Hematopoietic multipotent progenitor cell treated with erythropoietin and hydrocortisone succinate and interleukin-3 and kit ligand, for 17 days (in vitro differentiated cells): ENCODE results near the gene FAAP100.

Source experiments
- DNase-seq: peaks from one replicate; pipeline ENCODE4 v3.0.0-alpha.2; 2015; ENCODE audit warnings: low spot score

Gene FAAP100

GRCh38 chr17:81553018-81553615 is 964 bp upstream of the FAAP100 start:
- peak; percentile 10 for DNase-seq

DNA sequence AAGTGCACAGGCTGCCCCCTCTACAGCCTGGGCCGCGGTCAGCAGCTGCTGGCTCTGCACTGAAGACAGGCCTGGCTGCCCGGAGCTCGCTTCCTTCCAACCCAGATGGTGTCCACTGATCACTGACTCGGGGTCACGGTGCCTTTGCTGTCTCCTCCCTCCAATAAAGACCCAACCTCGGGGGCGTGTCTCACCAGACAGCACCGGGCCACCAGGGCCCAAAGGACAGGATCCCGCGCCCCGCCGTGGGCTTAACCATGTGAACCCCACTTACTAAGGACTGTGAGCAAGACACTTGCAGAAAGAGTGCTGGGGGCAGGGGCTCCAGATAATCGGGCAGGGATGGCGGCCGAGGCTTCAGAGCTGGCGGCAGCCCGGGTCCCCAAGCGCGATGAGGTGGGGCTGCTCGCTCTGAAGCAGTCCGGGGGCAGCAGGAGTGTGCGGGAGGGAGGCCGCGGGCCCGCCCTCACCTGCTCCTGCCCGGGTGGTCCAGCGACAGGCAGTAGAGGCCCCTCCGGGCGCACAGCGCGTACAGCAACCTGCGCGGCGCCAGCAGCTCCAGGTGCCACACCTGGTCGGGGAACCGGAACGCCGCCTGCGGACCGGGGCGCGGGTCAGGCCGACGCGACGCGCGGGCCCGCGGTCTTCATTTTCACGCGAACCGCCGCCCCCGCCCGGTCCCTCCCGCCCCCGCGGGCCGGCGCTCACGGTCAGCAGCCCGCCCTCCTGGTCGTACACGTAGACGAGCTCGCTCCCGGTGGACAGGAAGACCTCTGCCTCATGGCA is 502 bp downstream of the FAAP100 start:
- DNase-seq = no peak

DNA sequence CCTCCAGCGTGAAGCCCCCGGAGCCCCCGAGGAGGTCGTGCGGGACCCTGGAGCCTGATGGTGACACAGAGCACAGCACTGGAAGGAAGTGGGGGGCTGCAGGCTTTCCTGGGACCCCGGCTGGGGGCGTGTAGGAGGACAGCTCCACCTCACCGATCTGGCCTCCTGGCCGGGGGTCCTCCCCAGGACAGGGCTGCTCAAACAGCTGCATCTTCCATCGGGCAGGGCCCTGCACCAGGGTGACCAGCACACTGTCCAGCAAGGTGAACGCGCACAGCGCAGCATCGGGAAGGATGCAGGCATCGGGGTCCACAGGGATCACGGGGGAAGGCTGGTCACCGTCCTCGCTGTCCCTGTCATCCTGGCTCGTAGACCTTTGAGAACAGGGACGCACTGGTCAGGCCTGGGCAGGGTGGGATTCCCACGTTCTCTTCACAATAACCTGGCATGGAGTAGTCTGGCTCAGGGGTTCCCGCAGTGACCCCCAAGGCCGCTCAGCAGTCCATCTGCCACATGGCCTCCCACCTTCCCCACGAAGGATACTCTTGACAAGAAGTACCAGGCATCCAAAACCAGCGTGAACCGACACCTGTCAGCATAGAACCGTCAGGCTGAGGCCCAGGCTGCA is 1.2 kb downstream of the FAAP100 start:
- DNase-seq = no peak

DNA sequence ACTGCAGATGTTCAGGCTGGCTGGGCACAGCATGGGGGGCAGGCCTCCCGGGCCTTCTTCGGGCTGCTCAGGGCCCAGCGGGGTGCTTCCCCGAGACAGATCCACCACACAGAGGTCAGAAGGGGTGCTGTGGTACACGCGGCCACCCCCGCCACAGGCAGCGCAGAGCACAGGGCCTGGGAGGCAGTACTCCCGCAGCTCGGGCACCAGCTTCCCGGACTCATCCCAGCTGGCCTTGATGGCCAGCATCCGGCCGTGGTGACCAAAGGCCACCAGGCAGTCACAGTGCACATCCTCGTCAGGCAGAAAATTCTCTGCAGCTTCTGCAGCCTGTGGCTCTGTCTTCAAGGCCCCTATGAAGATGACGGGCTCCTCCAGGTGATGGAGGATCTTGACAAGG is 1.9 kb downstream of the FAAP100 start:
- no peak for DNase-seq

DNA sequence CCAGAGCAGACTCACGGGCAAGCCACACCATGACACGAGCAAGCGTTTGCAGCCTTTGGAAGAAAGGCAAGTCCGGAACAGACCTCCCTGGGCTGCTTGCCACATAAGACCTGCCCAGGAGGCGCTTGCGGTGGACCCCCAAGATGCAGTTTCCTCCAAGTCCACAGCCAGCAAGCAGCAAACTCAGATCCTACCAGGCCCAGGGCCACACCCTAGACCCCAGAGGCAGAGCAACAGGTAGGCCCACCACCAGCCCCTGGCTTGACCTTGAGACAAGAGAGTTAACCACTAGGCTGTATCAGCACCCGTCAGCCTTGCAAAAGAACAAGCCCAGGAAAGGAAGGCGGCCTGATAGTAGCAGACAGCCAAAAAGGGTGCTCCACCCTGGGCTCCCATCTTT is 2.3 kb downstream of the FAAP100 start:
- no peak for DNase-seq

- no peak for DNase-seq
These were observed 3.1 kb downstream of the FAAP100 start for GRCh38 chr17:81549031-81549557.

DNA sequence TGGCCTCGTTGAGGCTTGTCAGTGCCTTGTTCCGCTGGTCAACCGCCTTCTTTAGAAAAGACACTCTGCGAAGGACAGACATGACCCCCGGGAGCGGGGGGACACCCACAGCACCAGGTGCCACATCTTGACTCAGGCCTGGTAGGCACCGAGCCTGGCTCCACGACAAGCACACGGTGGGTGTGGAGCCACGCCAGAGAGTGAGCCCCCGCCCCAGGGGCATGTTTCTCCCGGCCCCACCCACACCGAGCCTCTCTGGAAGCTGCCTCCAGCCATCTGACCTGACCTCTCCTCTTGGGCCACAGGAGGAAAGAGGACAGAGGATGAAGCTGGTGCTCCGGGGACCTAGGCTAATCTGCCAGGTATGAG is 4.6 kb downstream of the FAAP100 start:
- DNase-seq = no peak

DNA sequence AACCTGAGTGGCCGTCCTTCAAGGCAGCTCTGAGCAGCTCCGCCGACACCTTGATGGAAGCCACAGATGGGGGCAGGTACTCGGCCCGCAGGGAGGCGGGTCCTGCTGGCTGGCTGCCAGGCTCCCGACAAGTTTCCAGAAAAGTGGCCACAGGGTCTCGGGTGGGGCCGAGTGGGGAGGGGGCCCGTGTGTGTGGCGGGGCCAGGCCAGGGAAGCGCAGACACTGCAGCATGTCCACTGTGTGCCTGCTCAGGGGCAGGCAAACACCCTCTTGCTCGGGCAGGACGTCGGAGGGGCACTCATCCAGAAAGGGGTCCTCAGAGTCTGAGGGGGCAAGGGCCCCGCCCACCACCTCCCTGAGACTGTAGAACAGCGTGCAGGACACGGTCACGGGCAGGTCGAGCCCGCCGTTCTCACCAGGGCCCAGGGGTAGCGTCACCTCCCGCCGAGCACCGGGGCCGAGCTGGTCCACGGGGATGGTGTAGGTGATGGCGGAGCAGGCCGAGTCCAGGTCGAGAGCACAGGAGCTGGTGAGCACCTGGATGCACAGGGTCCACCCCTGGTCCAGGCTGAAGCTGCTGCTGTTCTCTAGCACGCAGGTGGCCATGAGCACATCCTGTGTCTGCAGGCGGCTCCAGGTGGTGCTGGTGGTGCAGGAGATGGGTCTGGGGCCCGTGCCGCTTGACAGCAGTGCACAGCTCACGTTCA is 5.1 kb downstream of the FAAP100 start:
- DNase-seq = no peak

GRCh38 chr17:81545160-81545949 is 6.8 kb downstream of the FAAP100 start:
- no peak for DNase-seq

DNA sequence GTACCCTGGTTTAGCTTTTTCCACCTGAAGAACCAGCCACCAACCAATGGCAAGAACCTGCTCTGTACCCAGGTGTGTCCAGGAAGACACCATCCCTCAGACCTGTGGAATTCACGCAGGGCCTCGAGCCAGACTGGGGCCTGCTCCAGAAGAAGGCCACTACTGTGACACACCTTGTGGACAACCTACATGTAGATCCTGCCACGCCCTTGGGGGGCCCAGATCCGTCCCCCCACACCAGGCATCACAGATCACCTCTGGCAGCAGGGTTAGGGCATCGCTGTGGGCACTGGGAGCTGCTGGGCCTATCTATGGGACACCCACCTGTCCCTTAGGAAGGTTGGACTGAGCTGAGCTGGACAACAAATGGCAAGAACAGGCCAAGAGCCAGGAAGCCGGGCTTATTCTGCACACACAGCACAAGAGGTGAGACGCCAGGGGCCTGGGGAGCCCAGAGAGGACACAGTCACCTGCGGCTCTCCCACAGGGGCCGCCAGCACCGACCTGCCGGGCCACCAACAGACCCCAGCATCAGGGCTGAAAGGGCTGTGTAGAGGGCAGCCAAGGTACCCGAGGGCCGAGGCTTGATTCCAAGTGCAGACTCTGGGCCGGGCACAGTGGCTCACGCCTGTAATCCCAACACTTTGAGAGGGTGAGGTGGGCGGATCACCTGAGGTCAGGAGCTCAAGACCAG is 7.7 kb downstream of the FAAP100 start:
- no peak for DNase-seq

DNA sequence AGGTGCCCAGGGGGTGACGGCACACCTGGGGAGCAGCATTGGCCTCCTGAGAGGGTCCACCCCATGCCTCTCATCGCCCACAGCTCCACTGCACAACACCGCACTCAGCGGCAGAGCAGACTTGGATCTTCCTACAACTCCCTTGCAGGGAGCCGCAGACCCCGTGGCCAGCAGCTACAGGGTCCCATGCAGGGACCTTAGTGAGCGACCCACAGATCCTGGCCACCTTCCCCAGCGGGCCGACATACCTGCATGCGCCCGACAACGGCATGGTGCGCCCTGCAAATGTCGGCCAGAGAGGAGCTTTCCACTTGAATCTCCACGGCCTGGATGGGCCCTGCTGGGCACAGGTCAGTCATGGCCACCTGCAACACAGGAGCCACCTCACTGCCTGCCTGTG is 8.4 kb downstream of the FAAP100 start:
- DNase-seq = no peak

- DNase-seq = no peak
These were observed 8.8 kb downstream of the FAAP100 start for GRCh38 chr17:81543339-81543675.

GRCh38 chr17:81542431-81543338 is 9.5 kb downstream of the FAAP100 start:
- no peak for DNase-seq

DNA sequence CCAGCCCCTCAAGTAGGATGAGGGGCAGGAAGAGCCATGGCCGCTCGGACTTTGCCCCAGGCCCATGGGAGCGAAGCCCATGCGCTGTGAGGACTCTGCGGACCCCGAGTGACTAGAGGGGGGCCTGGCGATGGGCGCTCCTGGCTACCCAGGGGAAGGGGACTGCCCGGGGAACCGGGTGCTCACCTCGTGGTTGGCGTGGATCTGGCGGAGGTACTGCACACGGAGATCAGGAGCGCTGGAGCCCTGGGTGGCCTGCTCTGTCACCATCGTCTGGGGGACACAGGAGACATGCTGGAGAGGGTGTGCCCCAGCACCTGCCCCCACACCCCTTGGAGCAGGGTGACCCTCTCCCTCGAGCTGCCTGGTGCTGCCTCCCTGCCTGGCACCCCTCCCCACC is 11.0 kb downstream of the FAAP100 start:
- DNase-seq = no peak

DNA sequence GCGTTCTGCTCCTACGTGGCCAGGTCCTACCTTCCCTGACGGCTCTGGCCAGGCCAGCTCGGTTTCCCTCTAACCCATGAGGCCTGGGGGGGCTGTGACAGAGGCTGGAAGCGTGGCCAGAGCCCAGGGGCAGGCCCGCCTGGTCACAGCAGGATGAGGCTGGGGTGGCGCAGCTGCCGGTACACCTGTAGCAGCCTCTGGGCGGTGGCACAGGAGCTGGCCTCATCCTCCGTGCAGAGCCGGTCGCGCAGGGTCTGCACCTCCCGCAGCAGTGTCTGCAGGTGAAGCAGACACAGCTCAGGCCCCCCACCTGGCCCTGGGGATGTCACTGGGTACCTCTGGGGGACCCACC is 11.5 kb downstream of the FAAP100 start:
- DNase-seq = no peak

- DNase-seq = no peak
These were observed 12.0 kb downstream of the FAAP100 start for GRCh38 chr17:81539961-81540675.

DNA sequence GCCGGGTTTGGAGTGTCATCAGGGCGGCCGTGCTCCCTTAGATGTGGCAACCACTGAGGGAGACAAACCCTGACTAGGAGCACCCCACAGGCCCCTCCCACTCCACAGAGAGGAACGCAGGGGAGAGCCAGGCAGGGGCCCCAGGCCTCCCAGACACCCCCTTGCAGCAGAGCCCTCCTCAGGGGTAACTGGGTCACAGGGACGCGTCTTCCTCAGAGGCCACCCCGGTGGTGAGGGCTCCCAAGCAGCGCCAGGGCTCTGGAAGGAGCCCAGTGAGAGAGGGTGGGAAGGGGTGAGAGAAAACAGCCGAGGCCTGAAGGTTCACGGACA is 12.6 kb downstream of the FAAP100 start:
- DNase-seq = no peak

DNA sequence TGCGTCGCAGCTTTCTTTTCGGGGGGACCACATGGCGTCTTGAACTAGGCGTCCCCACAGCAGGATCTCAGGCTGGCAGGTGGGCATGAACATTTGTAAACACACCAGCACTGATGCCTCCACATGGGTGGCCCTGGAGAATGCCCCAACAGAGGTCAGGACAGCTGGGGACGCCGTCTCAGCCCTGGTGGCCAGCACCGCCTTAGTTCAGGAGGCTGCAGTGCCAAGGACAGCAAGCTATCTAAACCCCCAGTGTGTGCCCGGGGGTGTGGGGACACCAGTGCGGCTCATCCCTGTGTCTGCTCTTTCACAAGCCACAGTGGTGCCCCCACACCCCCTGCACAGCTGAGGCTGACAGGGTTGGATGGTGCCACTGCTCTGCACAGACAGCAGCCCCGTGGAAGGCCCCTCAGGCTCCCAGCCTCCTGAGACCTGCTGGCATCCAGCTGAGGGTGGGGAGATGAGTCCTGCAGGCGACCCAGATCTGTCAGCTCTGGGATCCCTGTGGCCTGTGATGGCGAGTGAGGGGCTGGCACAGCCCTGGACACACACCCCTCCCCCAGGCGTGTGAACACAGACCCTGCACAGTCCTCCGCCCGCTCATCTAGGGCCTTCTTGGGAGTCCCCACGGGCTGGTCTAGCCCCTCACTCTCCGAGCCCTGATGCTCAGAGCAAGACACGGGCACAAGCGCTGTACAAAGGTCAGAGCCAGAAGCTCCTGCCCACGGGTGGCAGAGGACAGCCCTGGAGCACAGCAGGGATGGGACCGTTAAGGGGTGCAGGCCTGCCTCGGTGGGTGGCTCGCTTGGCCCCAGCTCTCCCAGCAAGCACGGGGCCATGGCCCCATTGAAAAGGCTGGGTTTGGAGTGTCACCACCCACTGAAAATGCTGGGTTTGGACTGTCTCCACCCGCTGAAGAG is 13.2 kb downstream of the FAAP100 start:
- no peak for DNase-seq
